Tibial artery (tissue), 4 donors: ENCODE results near the gene EXOSC3.
A peak's percentile ranks its signal among the peaks of the same experiment; 100 is the strongest.

ENCODE experiments used
- DNase-seq, 2 donors: peaks; one replicate each; pipeline ENCODE4 v3.0.0-alpha.2; 2019
- H3K27ac ChIP-seq, 2 donors: fragments of 200-600 bp; sonication (generic) in 1 of 2; 1 replicate in 1 of 2; 2 replicates in 1 of 2; pipeline ENCODE4 v1.5.1; 2018 to 2019; ENCODE audit warnings: mild to moderate bottlenecking in 1 of 2
- H3K27me3 ChIP-seq, 2 donors: fragments of 200-600 bp; sonication (generic) in 1 of 2; one replicate each; pipeline versions ENCODE4 v1.5.1 to v1.6.0; 2016 to 2019
- H3K36me3 ChIP-seq, 3 donors: fragments of 200-600 bp; sonication (generic) in 2 of 3; one replicate each; pipeline ENCODE4 v1.5.1; 2016 to 2019; ENCODE audit warnings: mild to moderate bottlenecking in 2 of 3
- H3K4me1 ChIP-seq, 4 donors: fragments of 200-600 bp; sonication (generic) in 2 of 4; 1 replicate in 3 of 4; 2 replicates in 1 of 4; pipeline ENCODE4 v1.5.1; 2016 to 2019
- H3K4me3 ChIP-seq, 2 donors: fragments of 200-600 bp; sonication (generic) in 1 of 2; 1 replicate in 1 of 2; 2 replicates in 1 of 2; pipeline ENCODE4 v1.5.1; 2018 to 2019; ENCODE audit warnings: mild to moderate bottlenecking in 2 of 2
- H3K9me3 ChIP-seq, 3 donors: fragments of 200-600 bp; sonication (generic) in 1 of 3; one replicate each; pipeline ENCODE4 v1.5.1; 2016 to 2019
- CTCF ChIP-seq, 2 experiments: fragments of 200-600 bp in 1 of 2; fragments of 450-650 bp in 1 of 2; IDR thresholded peaks; one replicate each; pipeline ENCODE4 v1.5.1; 2017 to 2019; ENCODE audit warnings: antibody characterized with exemption in 2 of 2, mild to moderate bottlenecking in 1 of 2, moderate library complexity in 1 of 2
- intact Hi-C: fragments of 100-400 bp; cut with DNase I; formaldehyde crosslinking; loops from one replicate; pipeline ENCODE4 v1.15.0; 2023; ENCODE audit warnings: low total_unique reads

The EXOSC3 gene

GRCh38 chr9:37800631-37801286 lies 15.9 kb upstream of the EXOSC3 start, which contains the start of gene DCAF10:
Gene DCAF10, plus strand, starts transcription at chr9:37800797. Its CDS starts 70 bp downstream, at chr9:37800867.
- Histone ChIP-seq H3K27ac (peak within 1 kb of the TSS; percentile 87 to 90), H3K4me3 (peak within 1 kb of the TSS; percentile 72 to 87), H3K4me1 (peaks cover 0 to 39% (median 25%) of the 10 kb centered on the region in 4 donors), H3K36me3 (no peaks in the 10 kb centered on the region), H3K9me3 (no peaks in the 10 kb centered on the region), H3K27me3 (no peaks in the 10 kb centered on the region)
- TF ChIP-seq CTCF (IDR thresholded peaks at IDR 0.05): no peak
- intact Hi-C loops: loop anchor here (5.0 kb wide), 3 partner anchors 48 to 313 kb away; partner anchors contain the start of genes POLR1E, TOMM5 and TRMT10B
- peak; percentile 79 to 90 for DNase-seq

DNA sequence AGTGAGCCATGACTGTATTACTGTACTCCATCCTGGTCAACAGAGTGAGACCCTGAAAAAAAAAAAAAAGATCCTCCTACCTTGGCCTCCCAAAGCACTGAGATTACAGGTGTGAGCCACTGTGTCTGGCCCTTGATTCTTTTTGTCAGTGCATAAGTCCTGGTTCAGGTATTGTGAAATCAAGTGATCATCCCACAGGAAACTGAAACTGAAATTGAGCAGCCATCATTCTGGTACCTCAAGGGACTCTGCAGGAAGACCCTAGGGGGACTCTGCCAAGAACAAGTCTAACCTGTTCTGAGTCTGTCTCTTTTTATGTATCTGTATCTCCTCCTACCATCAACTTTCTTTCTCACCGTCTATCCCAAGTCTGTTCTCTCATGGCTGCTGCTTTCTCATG lies 13.8 kb upstream of the EXOSC3 start:
- DNase-seq: no peak
- Histone ChIP-seq H3K4me3 (no peak overlapping the region), H3K27ac (no peak overlapping the region), H3K9me3 (no peaks in the 10 kb centered on the region), H3K4me1 (peaks cover 0 to 32% (median 25%) of the 10 kb centered on the region in 4 donors), H3K36me3 (no peaks in the 10 kb centered on the region), H3K27me3 (no peaks in the 10 kb centered on the region)
- intact Hi-C loops: no loop called here
- no peak for TF ChIP-seq CTCF (IDR thresholded peaks at IDR 0.05)

- intact Hi-C loops: no loop called here
- no peak for DNase-seq
- H3K4me3 ChIP-seq: no peak overlapping the region
- H3K27me3 ChIP-seq: no peaks in the 10 kb centered on the region
- H3K27ac ChIP-seq: no peak overlapping the region
- H3K4me1 ChIP-seq: peaks cover 0 to 7% (median 5%) of the 10 kb centered on the region in 4 donors
- H3K9me3 ChIP-seq: no peaks in the 10 kb centered on the region
- H3K36me3 ChIP-seq: no peaks in the 10 kb centered on the region
- TF ChIP-seq CTCF (IDR thresholded peaks at IDR 0.05): no peak
These were observed 11.4 kb upstream of the EXOSC3 start for GRCh38 chr9:37796232-37796631.

DNA sequence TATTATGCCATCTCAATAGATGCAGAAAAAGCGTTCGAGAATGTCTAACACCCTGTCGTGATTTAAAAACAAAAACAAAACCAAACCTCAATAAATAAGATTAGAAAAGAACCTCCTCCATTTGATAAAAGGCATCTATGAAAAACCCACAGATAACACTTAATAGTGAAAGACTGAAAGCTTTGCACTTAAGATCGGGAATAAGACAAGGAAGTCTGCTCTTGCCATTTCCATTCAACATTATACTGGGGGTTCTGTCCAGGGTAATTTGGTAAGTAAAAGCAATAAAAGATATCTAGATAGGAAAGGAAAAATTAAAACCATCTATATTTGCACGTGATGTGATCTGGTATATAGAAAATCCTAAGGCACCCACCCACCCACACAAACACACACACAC lies 7.3 kb upstream of the EXOSC3 start:
- no peaks in the 10 kb centered on the region for H3K4me1 ChIP-seq
- no peaks in the 10 kb centered on the region for H3K36me3 ChIP-seq
- H3K27me3 ChIP-seq: peaks cover 0 to 3% of the 10 kb centered on the region in 2 donors
- no peak for DNase-seq
- no peak overlapping the region for H3K27ac ChIP-seq
- no peaks in the 10 kb centered on the region for H3K9me3 ChIP-seq
- no peak for TF ChIP-seq CTCF (IDR thresholded peaks at IDR 0.05)
- intact Hi-C loops: no loop called here
- H3K4me3 ChIP-seq: no peak overlapping the region

- no peak for DNase-seq
- Histone ChIP-seq H3K36me3 (no peaks in the 10 kb centered on the region), H3K27ac (no peak overlapping the region), H3K9me3 (no peaks in the 10 kb centered on the region), H3K4me3 (no peak overlapping the region), H3K4me1 (peaks cover 0 to 6% (median 4%) of the 10 kb centered on the region in 4 donors), H3K27me3 (peaks cover 0 to 4% of the 10 kb centered on the region in 2 donors)
- TF ChIP-seq CTCF (IDR thresholded peaks at IDR 0.05): no peak
- intact Hi-C loops: no loop called here
These were observed 5.2 kb upstream of the EXOSC3 start for GRCh38 chr9:37790096-37790495.
